Activated CD8-positive, alpha-beta T cell treated with anti-CD3 and anti-CD28 coated beads for 36 hours (primary cell): ENCODE data around the gene SLC9A5. TPM values are rescaled to one million over a fixed set of nuclear protein-coding genes. Genes with fewer than 3 reads are reported as not detected.
A peak's percentile ranks its signal among the peaks of the same experiment; 100 is the strongest.

Source experiments
- ATAC-seq: fragments of 200-7000 bp; cut with Tn5 transposase; one replicate; pipeline ENCODE4 v1.10.0; 2021; ENCODE audit warnings: mild to moderate bottlenecking, moderate library complexity
- CTCF ChIA-PET: fragments of 350-600 bp; sonication (Branson Sonifier 250); formaldehyde crosslinking; loops from one replicate; lab custom pipeline; 2021; ENCODE audit warnings: antibody characterized with exemption; lab: Charles Lee
- POLR2A ChIA-PET: fragments of 350-600 bp; sonication (Branson Sonifier 250); formaldehyde crosslinking; loops from one replicate; lab custom pipeline; 2021; ENCODE audit warnings: antibody characterized with exemption; lab: Charles Lee
- DNase-seq: peaks from one replicate; pipeline ENCODE4 v3.0.0-alpha.2; 2020
- H3K27ac Mint-ChIP-seq: one replicate; pipeline ENCODE4 v1.8.0; 2021; ENCODE audit warnings: mild to moderate bottlenecking, mixed read lengths
- H3K27me3 Mint-ChIP-seq: one replicate; pipeline ENCODE4 v1.8.0; 2021; ENCODE audit warnings: mixed read lengths
- H3K36me3 Mint-ChIP-seq: one replicate; pipeline ENCODE4 v1.8.0; 2021; ENCODE audit warnings: low read depth, mixed read lengths
- H3K4me1 Mint-ChIP-seq: one replicate; pipeline ENCODE4 v1.8.0; 2021; ENCODE audit warnings: low read depth, mixed read lengths
- H3K4me3 Mint-ChIP-seq: one replicate; pipeline ENCODE4 v1.8.0; 2021; ENCODE audit warnings: mild to moderate bottlenecking, moderate library complexity, mixed read lengths
- H3K9me3 Mint-ChIP-seq: one replicate; pipeline ENCODE4 v1.8.0; 2021; ENCODE audit warnings: mixed read lengths
- CTCF ChIP-seq: fragments of 200-600 bp; IDR thresholded peaks from one replicate; pipeline ENCODE4 v1.8.0; 2022; ENCODE audit warnings: antibody characterized with exemption, mild to moderate bottlenecking
- intact Hi-C: fragments of 100-400 bp; cut with micrococcal nuclease; formaldehyde crosslinking; loops from one replicate; pipeline ENCODE4 v1.10.0; 2022
- total RNA-seq, 2 experiments: library from RNA; stranded (reverse); gene quantifications; one replicate each; pipeline ENCODE4 v1.2.3, GENCODE V29; 2021

Gene SLC9A5
- total RNA-seq, 2 experiments from 2014 or later = 7.7 to 8.1 TPM

- peak overlapping the region; percentile 86 for H3K27ac Mint-ChIP-seq
- no peak for ATAC-seq
- TF ChIP-seq CTCF = no peak
- H3K4me1 Mint-ChIP-seq = peaks cover 44% of the 10 kb centered on the region
- CTCF ChIA-PET = interaction anchor here (0.6 to 2.3 kb wide), 8 partner anchors 9 to 152 kb away, joined by 3 to 7 read pairs (median 3); partner anchors contain the start of genes KCTD19 and LRRC36
- POLR2A ChIA-PET = interaction anchor here (0.9 to 10.0 kb wide), 8 partner anchors 9 to 220 kb away, joined by 3 to 123 read pairs (median 3); partner anchors contain the start of gene TMEM208
- peaks cover 2% of the 10 kb centered on the region for H3K36me3 Mint-ChIP-seq
- no peak for DNase-seq
- H3K27me3 Mint-ChIP-seq = no peaks in the 10 kb centered on the region
- intact Hi-C loops = no loop called here
- peak overlapping the region; percentile 89 for H3K4me3 Mint-ChIP-seq
- H3K9me3 Mint-ChIP-seq = no peaks in the 10 kb centered on the region
Measured at GRCh38 chr16:67248073-67248400, 742 bp upstream of the SLC9A5 start.

DNA sequence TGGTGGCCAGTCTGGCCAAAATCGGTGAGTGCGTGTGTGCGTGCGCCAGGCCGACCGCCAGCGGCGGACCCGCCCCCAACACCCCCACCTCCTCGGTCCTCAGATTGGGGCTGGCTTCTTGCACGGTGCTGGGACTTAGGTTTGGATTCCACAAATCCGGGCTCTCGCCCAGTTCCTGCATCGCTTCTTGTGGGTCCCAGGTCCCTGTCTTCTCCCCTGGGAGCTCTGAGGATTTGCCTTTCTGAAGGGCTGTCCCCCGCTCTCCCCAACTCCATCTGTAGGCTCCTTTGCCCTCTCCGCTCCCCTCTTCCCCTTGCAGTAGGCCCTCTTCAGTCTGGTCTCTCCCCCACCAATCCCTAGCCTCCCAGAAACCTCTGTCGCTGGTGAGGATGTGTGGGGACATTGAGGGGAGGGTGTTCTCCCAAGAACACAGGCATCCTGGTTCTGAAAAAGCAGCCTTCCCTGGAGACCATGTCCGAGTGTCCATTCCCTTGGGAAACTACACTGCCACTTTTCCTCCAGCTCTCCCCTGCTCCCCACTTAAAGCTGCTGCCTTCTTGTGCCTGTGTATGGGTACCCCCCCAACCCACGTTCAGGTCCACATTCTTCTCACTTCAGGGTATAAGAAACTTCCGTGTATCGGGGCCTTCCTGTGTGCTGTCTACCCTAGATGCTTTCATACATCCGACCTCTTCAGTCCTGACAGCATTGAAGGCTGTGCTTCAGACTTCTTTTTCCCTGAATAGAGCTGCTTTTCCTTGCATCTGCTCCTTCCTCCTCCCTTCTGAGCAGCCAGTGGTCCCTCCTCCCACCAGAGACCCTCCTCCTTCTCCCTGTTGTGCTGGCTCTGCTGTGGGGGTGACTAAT, 632 bp downstream of the SLC9A5 start:
- Mint-ChIP-seq H3K36me3 (peaks cover 2% of the 10 kb centered on the region), H3K4me1 (peaks cover 34% of the 10 kb centered on the region), H3K9me3 (no peaks in the 10 kb centered on the region), H3K27me3 (no peaks in the 10 kb centered on the region), H3K4me3 (peak overlapping the region; percentile 89), H3K27ac (peak overlapping the region; percentile 56)
- POLR2A ChIA-PET = interaction anchor here (1.0 to 10.0 kb wide), 6 partner anchors 10 to 39 kb away, joined by 3 to 123 read pairs (median 4); partner anchors contain the start of gene TMEM208
- DNase-seq = no peak
- no peak for ATAC-seq
- CTCF ChIA-PET = interaction anchor here (0.9 to 2.3 kb wide), 10 partner anchors 9 to 232 kb away, joined by 3 to 7 read pairs (median 3); partner anchors contain the start of gene TMEM208
- intact Hi-C loops = no loop called here
- TF ChIP-seq CTCF = no peak

- intact Hi-C loops = no loop called here
- POLR2A ChIA-PET = interaction anchor here (10.0 kb wide), 1 partner anchor 20 kb away, joined by 123 read pairs; the partner anchor contains the start of gene TMEM208
Measured at GRCh38 chr16:67250045-67250327, 1.2 kb downstream of the SLC9A5 start.

DNA sequence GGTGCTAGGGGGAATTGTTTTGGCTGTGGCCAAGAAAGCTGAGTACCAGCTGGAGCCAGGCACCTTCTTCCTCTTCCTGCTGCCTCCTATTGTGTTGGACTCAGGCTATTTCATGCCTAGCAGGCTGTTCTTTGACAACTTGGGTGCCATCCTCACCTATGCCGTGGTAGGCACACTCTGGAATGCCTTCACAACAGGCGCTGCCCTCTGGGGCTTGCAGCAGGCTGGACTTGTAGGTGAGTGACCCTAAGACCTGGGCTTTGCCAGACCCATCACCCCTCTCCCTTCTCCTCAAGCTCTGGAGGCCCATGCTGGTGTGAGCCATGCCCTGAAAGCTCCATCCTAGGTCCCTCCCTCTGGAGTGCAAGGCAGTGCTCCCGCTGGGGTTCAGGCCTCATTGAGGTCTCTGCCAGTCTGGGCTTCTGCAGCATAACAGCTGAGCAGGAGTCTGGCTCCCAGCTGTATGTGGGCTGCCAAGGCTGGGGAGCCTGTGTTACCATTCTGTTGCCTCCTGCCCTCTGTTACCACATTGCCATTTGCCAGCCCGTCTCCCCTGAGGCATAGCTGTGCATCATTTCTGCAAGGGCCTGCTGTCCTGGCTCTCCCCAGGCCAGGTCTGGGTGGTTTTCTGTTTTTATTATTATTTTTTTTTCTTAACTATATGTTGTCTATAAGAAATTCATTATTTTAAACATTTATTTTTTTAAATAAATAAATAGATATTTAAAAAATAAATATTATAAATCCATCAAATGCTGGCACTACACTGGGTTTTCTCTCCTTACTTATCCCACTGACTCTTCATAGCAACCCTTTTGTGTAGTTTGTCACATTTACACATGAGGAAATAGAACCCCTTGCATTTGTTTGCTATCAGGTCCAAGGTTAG, 4.1 kb downstream of the SLC9A5 start:
- intact Hi-C loops = no loop called here

More at GRCh38 chr16:67250045-67250327, 1.2 kb downstream of the SLC9A5 start:
- Mint-ChIP-seq H3K4me1 (peaks cover 29% of the 10 kb centered on the region), H3K9me3 (no peaks in the 10 kb centered on the region), H3K36me3 (peaks cover 2% of the 10 kb centered on the region), H3K27ac (no peak overlapping the region), H3K4me3 (peak overlapping the region; percentile 89), H3K27me3 (no peaks in the 10 kb centered on the region)
- CTCF ChIA-PET = interaction anchor here (1.1 to 2.3 kb wide), 6 partner anchors 11 to 232 kb away, joined by 3 to 7 read pairs (median 4); partner anchors contain the start of gene TMEM208
- ATAC-seq (no peak), DNase-seq (no peak)
- TF ChIP-seq CTCF = no peak

More for the DNA sequence above, 4.1 kb downstream of the SLC9A5 start:
- ChIA-PET CTCF (interaction anchor here (1.0 to 1.7 kb wide), 2 partner anchors 26 to 146 kb away, joined by 5 read pairs; no protein-coding TSS in a partner anchor), POLR2A (no interaction called here)
- ATAC-seq (no peak), DNase-seq (no peak)
- Mint-ChIP-seq H3K27ac (no peak overlapping the region), H3K9me3 (no peaks in the 10 kb centered on the region), H3K27me3 (no peaks in the 10 kb centered on the region), H3K4me3 (no peak overlapping the region), H3K36me3 (peaks cover 2% of the 10 kb centered on the region), H3K4me1 (peaks cover 16% of the 10 kb centered on the region)
- TF ChIP-seq CTCF = no peak
